Spleen (tissue), 7 donors: Measurements from ENCODE around the gene UGT1A3.

Experiments
- POLR2A ChIP-seq, 3 donors: fragments of 450-650 bp; IDR thresholded peaks; one replicate each; pipeline ENCODE4 v1.5.1; 2017; ENCODE audit warnings: antibody characterized with exemption in 3 of 3, mild to moderate bottlenecking in 1 of 3
- POLR2AphosphoS5 ChIP-seq, 3 donors: sonication (generic); formaldehyde crosslinking; IDR thresholded peaks; one replicate each; pipeline ENCODE4 v1.5.1; 2017; ENCODE audit warnings: antibody characterized with exemption in 3 of 3
- TF ChIP-seq, protein P1 (sequence below), 11 experiments: fragments of 200-600 bp in 7 of 11; fragments of 450-650 bp in 4 of 11; sonication (generic) in 4 of 11; IDR thresholded peaks in 8 of 11; conservative IDR thresholded peaks in 3 of 11; 1 replicate in 7 of 11; 2 replicates in 4 of 11; pipeline versions ENCODE4 v1.4.0 to v1.8.0; 2016 to 2021; ENCODE audit warnings: antibody characterized with exemption in 11 of 11, inconsistent platforms in 4 of 11, mild to moderate bottlenecking in 1 of 11
- donor health status: DM: no; HTN: no; CAD: no; lungs with moderate emphysema.
- donor health status: DM: no; HTN: no; CAD: no.
- donor health status: DM: no; HTN: no; CAD: no.

DNA sequence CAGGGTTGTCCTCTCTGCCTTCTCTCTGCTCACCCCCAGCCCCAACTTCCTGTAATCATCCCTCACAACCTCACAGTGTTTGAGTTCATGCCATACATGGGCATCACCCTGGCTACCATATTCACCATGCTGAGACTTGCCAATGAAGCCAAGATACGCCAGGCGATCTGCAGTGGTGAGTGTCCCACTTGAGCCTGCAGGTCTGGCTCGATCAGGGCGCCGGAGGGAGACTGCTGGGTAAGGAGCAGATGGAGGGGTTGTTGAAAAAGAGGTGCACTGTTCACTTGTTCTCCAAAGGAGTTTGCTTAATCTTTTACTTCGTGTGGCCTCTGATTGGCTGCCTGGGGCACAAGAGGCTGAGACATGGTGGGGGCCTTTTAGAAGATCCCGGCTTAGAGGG, 63.9 kb downstream of the UGT1A3 start:
- TF ChIP-seq, protein P1, sequence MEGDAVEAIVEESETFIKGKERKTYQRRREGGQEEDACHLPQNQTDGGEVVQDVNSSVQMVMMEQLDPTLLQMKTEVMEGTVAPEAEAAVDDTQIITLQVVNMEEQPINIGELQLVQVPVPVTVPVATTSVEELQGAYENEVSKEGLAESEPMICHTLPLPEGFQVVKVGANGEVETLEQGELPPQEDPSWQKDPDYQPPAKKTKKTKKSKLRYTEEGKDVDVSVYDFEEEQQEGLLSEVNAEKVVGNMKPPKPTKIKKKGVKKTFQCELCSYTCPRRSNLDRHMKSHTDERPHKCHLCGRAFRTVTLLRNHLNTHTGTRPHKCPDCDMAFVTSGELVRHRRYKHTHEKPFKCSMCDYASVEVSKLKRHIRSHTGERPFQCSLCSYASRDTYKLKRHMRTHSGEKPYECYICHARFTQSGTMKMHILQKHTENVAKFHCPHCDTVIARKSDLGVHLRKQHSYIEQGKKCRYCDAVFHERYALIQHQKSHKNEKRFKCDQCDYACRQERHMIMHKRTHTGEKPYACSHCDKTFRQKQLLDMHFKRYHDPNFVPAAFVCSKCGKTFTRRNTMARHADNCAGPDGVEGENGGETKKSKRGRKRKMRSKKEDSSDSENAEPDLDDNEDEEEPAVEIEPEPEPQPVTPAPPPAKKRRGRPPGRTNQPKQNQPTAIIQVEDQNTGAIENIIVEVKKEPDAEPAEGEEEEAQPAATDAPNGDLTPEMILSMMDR (IDR thresholded peaks at IDR 0.05 in 8 of 11, conservative IDR thresholded peaks at IDR 0.05 in 3 of 11): no peak
- TF ChIP-seq POLR2AphosphoS5 (IDR thresholded peaks at IDR 0.05) (no peak), POLR2A (IDR thresholded peaks at IDR 0.05) (no peak)
